GM21619 (cell line): Measurements from ENCODE around the gene CST8.
"Not testable (repeated sequence)": the region's sequence is repeated elsewhere in the genome, so short reads cannot be mapped to it uniquely, and the experiment has no call there.

Experiments
- ATAC-seq: cut with Tn5 transposase; IDR thresholded peaks from one replicate; pipeline ENCODE4 v1.9.1; 2021; ENCODE audit not compliant: unreplicated experiment

CST8 gene

GRCh38 chr20:23490817-23491216 is at the start of gene CST8:
Gene CST8, plus strand, starts transcription at chr20:23491117. Its CDS starts 551 bp downstream, at chr20:23491668.
- no peak for ATAC-seq

GRCh38 chr20:23441850-23442313 is 49.0 kb upstream of the CST8 start:
- ATAC-seq: peak; percentile 80

- ATAC-seq: no peak
These were observed 48.5 kb upstream of the CST8 start for GRCh38 chr20:23442436-23442835.

GRCh38 chr20:23444859-23445258 is 46.1 kb upstream of the CST8 start:
- no peak for ATAC-seq

- no peak for ATAC-seq
These were observed 45.2 kb upstream of the CST8 start for GRCh38 chr20:23445596-23446217.

- no peak for ATAC-seq
These were observed 44.4 kb upstream of the CST8 start for GRCh38 chr20:23446505-23446904.

GRCh38 chr20:23448167-23448566 is 42.8 kb upstream of the CST8 start:
- no peak for ATAC-seq

GRCh38 chr20:23449421-23449820 is 41.5 kb upstream of the CST8 start:
- no peak for ATAC-seq

- ATAC-seq: no peak
These were observed 40.0 kb upstream of the CST8 start for GRCh38 chr20:23450877-23451276.

- no peak for ATAC-seq
These were observed 38.9 kb upstream of the CST8 start for GRCh38 chr20:23451956-23452487.

- no peak for ATAC-seq
These were observed 38.1 kb upstream of the CST8 start, which contains the start of gene CST11 for GRCh38 chr20:23452776-23453175. Gene CST11, minus strand, starts transcription at chr20:23452876. Its CDS starts 65 bp downstream, at chr20:23452811.

GRCh38 chr20:23453549-23454543 is 37.1 kb upstream of the CST8 start:
- no peak for ATAC-seq

GRCh38 chr20:23454816-23455215 is 36.1 kb upstream of the CST8 start:
- no peak for ATAC-seq

- ATAC-seq: no peak
These were observed 35.3 kb upstream of the CST8 start for GRCh38 chr20:23455639-23456038.

GRCh38 chr20:23456409-23456808 is 34.5 kb upstream of the CST8 start:
- ATAC-seq: no peak

GRCh38 chr20:23456873-23457272 is 34.0 kb upstream of the CST8 start:
- ATAC-seq: no peak

GRCh38 chr20:23459461-23460150 is 31.3 kb upstream of the CST8 start:
- no peak for ATAC-seq

- no peak for ATAC-seq
These were observed 29.7 kb upstream of the CST8 start for GRCh38 chr20:23461180-23461579.

GRCh38 chr20:23466961-23467360 is 24.0 kb upstream of the CST8 start:
- ATAC-seq: not testable (repeated sequence)

GRCh38 chr20:23472306-23472705 is 18.6 kb upstream of the CST8 start:
- not testable (repeated sequence) for ATAC-seq

- not testable (repeated sequence) for ATAC-seq
These were observed 17.6 kb upstream of the CST8 start for GRCh38 chr20:23473293-23473692.
